Omental fat pad (tissue), 4 donors: ENCODE data around the gene PSME2. TPM values are rescaled to one million over a fixed set of nuclear protein-coding genes. Genes with fewer than 3 reads are reported as not detected.

Experiments used
- ATAC-seq: fragments of 150-250 bp; one replicate; pipeline ENCODE4 v1.9.1; 2016; ENCODE audit warnings: mild to moderate bottlenecking, moderate library complexity; ENCODE audit not compliant: low FRiP score
- DNase-seq: peaks from one replicate; pipeline ENCODE4 v3.0.0-alpha.2; 2019; ENCODE audit warnings: low spot score
- total RNA-seq, 4 donors: library from RNA; depleted of rRNA; stranded (reverse); fragments of >200 nt; gene quantifications; one replicate each; pipeline ENCODE4 v1.1.0, GENCODE V29; 2016
- TF ChIP-seq, protein P1 (sequence below), 3 donors: fragments of 450-650 bp; IDR thresholded peaks; one replicate each; pipeline ENCODE4 v1.5.1; 2016 to 2017; ENCODE audit warnings: antibody characterized with exemption in 3 of 3, mild to moderate bottlenecking in 3 of 3, moderate library complexity in 2 of 3

Gene PSME2, protein sequence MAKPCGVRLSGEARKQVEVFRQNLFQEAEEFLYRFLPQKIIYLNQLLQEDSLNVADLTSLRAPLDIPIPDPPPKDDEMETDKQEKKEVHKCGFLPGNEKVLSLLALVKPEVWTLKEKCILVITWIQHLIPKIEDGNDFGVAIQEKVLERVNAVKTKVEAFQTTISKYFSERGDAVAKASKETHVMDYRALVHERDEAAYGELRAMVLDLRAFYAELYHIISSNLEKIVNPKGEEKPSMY
- total RNA-seq: 10 to 100 TPM; 32.8 to 86.4 (median 70.3) TPM

GRCh38 chr14:24146453-24146977 is at the start of gene PSME2:
Gene PSME2 (minus strand): TSS chr14:24146610. CDS start chr14:24146581, 29 bp downstream.
- DNase-seq (peak; percentile 80), ATAC-seq (peak; percentile 83)
- TF ChIP-seq, protein P1, sequence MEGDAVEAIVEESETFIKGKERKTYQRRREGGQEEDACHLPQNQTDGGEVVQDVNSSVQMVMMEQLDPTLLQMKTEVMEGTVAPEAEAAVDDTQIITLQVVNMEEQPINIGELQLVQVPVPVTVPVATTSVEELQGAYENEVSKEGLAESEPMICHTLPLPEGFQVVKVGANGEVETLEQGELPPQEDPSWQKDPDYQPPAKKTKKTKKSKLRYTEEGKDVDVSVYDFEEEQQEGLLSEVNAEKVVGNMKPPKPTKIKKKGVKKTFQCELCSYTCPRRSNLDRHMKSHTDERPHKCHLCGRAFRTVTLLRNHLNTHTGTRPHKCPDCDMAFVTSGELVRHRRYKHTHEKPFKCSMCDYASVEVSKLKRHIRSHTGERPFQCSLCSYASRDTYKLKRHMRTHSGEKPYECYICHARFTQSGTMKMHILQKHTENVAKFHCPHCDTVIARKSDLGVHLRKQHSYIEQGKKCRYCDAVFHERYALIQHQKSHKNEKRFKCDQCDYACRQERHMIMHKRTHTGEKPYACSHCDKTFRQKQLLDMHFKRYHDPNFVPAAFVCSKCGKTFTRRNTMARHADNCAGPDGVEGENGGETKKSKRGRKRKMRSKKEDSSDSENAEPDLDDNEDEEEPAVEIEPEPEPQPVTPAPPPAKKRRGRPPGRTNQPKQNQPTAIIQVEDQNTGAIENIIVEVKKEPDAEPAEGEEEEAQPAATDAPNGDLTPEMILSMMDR (IDR thresholded peaks at IDR 0.05): no peak

- ATAC-seq (peak; percentile 95), DNase-seq (peak; percentile 57)
- TF ChIP-seq, protein P1 (IDR thresholded peaks at IDR 0.05): no peak
These were observed 49.0 kb upstream of the PSME2 start, which contains the start of gene TM9SF1 for GRCh38 chr14:24195186-24196070. Gene TM9SF1 (minus strand): TSS chr14:24195441. CDS start chr14:24195019, 422 bp downstream.

DNA sequence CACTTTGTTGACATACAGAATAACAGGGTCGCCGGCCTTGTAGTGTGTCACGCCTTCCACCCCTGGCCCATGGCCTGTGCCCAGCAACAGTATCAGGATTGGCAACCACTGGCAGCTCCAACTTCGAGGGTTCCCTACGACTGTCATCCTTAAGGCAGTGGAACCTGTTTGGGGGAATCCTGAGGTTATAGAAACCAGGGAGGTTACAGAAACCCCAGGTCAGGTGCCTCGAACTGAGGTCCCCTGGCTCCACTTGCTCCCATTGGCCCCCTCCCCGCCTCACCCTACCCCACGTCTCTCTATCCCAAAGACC is 48.4 kb upstream of the PSME2 start:
- ATAC-seq (no peak), DNase-seq (no peak)
- TF ChIP-seq, protein P1 (IDR thresholded peaks at IDR 0.05): no peak

DNA sequence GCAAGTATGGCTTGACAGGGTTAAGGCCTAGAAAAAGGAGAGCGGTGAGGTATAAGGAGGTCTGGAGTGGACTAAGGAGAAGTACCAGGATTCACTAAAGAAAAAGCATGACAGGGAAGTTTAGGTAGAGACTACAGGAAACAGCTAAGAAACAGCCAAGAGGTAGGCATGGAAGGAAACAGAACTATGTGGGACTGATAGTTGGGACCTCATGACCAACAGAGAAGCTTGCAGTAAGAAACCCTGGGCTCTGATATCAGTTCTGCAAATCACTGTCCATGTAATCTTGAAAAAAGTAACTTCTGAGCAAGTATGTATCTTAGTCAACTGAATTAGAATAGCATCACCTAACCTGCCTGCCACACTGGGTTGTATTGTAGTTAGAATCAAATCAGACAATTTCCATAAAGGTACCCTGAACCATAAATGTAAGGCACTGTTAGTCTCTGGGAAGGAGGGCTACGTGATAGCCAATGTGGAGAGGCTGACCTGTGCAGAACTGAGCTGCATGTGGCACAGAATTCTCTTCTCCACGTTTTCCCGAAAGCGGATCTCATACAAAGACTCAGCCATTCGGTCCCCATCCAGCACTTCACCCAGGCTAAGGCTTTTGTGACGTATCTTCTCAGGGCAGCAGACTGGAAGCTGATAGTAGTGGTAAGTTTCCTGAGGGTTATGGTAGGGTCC is 47.9 kb upstream of the PSME2 start:
- TF ChIP-seq, protein P1 (IDR thresholded peaks at IDR 0.05): no peak
- DNase-seq (no peak), ATAC-seq (no peak)

DNA sequence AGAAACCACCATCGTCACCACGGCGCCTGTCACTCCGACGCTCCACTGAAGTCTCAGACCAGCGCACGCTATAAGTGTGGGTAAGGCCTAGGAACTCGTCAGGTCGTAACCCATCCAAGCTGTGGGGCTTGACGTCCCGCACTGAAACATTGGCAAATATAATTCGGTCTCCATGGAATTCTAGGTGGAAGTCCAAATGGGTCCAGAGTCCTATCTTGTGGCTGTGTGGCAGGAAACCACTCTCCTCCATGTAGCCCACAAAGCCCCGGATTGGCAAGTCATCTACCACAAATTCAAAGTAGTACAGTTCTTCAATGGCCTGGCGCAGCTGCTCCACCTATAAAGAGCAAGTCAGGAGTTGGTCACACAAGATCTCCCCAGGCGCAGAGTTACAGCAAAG is 46.5 kb upstream of the PSME2 start:
- TF ChIP-seq, protein P1 (IDR thresholded peaks at IDR 0.05): no peak
- no peak for DNase-seq
- no peak for ATAC-seq

GRCh38 chr14:24190416-24190815 is 44.0 kb upstream of the PSME2 start:
- TF ChIP-seq, protein P1 (IDR thresholded peaks at IDR 0.05): no peak
- no peak for ATAC-seq

More at GRCh38 chr14:24190416-24190815, 44.0 kb upstream of the PSME2 start:
- no peak for DNase-seq
